Lower lobe of right lung (tissue), 2 donors: ENCODE results near the gene RFX4. TPM values are rescaled to one million over a fixed set of nuclear protein-coding genes. Genes with fewer than 3 reads are reported as not detected.

Experiments used
- ATAC-seq, 2 donors: fragments of 200-7000 bp; cut with Tn5 transposase; one replicate each; pipeline ENCODE4 v1.9.1; 2020 to 2022; ENCODE audit warnings: mild to moderate bottlenecking in 2 of 2, moderate library complexity in 2 of 2
- DNase-seq: peaks from one replicate; pipeline ENCODE4 v3.0.0-alpha.2; 2020
- H3K27ac ChIP-seq: fragments of 200-600 bp; one replicate; pipeline ENCODE4 v1.8.0; 2022
- H3K27me3 ChIP-seq: fragments of 200-600 bp; one replicate; pipeline ENCODE4 v1.8.0; 2022; ENCODE audit warnings: low read depth
- H3K36me3 ChIP-seq: fragments of 200-600 bp; one replicate; pipeline ENCODE4 v1.8.0; 2022; ENCODE audit warnings: mild to moderate bottlenecking
- H3K4me1 ChIP-seq: fragments of 200-600 bp; one replicate; pipeline ENCODE4 v1.8.0; 2022
- H3K4me3 ChIP-seq: fragments of 200-600 bp; one replicate; pipeline ENCODE4 v1.8.0; 2022; ENCODE audit warnings: mild to moderate bottlenecking
- H3K9me3 ChIP-seq: fragments of 200-600 bp; one replicate; pipeline ENCODE4 v1.8.0; 2022
- intact Hi-C: fragments of 100-400 bp; cut with DNase I; formaldehyde crosslinking; loops from one replicate; pipeline ENCODE4 v1.11.0; 2022
- total RNA-seq: library from RNA; stranded (reverse); fragmentation: NEBNext Ultra II Directional; extraction: Animal tissue kit (Norgen Biotek cat#: 25700); gene quantifications from one replicate; pipeline ENCODE4 v1.2.1, GENCODE V29; 2021
- TF ChIP-seq, protein P1 (sequence below): fragments of 200-600 bp; IDR thresholded peaks from one replicate; pipeline ENCODE4 v1.8.0; 2022; ENCODE audit warnings: antibody characterized with exemption, mild to moderate bottlenecking
- donor health status: DM: no; HTN: yes; CAD: no; lungs with severe emphysema.

Gene RFX4
- total RNA-seq, 1 donor from 2014 or later: not detected

DNA sequence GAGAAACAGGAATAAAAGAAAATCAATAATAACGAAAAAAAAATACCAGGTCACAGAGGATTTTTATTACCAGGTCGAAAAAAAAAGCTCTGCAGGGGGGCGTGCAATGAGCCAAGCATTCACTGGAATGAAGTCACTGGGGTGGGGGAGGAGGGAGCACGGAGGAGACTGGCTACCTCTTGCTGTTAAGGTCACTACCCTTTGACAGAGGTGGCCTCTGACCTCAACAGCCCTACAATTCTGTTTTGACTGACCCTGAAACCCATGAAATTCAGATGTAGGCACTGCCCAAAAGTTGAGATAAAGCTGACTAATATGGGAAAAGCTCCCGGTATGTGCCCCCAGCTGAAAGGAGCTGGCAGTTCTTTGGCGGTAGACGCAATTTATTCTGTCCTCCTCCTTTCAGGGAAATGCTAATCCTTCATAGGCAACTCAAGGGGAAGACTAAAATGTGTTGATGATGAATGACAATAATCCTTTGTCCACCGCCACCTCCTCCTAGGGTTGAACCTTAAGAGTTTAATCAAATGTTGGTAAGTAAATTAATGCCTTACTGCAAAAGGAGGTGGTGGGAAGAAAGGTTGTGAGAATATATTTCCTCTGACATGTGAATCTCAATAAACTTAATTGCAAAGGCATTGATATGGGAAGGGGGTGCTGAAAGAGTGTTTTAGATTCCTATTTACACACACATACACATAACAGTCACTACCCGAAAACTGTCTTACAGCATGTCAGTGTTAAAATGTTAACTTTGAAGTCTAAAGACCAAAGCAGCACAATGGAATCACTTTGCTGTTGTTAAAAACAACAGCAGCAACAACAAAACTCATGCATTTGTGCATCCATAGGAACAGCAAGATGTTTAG is 185.4 kb downstream of the RFX4 start:
- Histone ChIP-seq H3K4me3 (no peak overlapping the region), H3K36me3 (no peaks in the 10 kb centered on the region), H3K4me1 (peaks cover 15% of the 10 kb centered on the region), H3K9me3 (no peaks in the 10 kb centered on the region), H3K27me3 (no peaks in the 10 kb centered on the region), H3K27ac (no peak overlapping the region)
- intact Hi-C loops: no loop called here
- TF ChIP-seq, protein P1, sequence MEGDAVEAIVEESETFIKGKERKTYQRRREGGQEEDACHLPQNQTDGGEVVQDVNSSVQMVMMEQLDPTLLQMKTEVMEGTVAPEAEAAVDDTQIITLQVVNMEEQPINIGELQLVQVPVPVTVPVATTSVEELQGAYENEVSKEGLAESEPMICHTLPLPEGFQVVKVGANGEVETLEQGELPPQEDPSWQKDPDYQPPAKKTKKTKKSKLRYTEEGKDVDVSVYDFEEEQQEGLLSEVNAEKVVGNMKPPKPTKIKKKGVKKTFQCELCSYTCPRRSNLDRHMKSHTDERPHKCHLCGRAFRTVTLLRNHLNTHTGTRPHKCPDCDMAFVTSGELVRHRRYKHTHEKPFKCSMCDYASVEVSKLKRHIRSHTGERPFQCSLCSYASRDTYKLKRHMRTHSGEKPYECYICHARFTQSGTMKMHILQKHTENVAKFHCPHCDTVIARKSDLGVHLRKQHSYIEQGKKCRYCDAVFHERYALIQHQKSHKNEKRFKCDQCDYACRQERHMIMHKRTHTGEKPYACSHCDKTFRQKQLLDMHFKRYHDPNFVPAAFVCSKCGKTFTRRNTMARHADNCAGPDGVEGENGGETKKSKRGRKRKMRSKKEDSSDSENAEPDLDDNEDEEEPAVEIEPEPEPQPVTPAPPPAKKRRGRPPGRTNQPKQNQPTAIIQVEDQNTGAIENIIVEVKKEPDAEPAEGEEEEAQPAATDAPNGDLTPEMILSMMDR: no peak
- no peak for DNase-seq
- no peak for ATAC-seq

DNA sequence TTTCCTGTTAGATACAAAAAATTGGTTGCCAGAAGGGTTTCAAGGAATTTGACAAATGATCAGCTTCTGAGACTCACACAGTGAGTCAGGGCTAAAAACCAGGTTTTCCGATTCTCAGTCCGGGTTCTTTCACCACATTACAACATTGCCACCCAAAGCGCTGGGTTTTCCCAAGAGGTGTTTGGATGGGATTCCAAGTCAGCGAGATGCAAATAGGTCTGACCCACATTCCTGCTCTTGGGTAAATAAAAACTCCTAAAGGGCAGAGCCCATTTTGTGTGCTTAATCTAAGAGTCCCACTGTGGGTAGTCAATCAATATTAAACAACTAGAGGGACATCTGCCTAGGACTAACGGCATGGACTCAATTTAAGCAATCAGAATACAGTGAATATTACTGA is 186.3 kb downstream of the RFX4 start:
- H3K36me3 ChIP-seq: no peaks in the 10 kb centered on the region
- no peaks in the 10 kb centered on the region for H3K27me3 ChIP-seq
- H3K27ac ChIP-seq: no peak overlapping the region
- TF ChIP-seq, protein P1: no peak
- no peak overlapping the region for H3K4me3 ChIP-seq
- peak in 1 of 2 donors; percentile 48 for ATAC-seq
- no peaks in the 10 kb centered on the region for H3K9me3 ChIP-seq
- peaks cover 19% of the 10 kb centered on the region for H3K4me1 ChIP-seq
- intact Hi-C loops: no loop called here
- DNase-seq: no peak

DNA sequence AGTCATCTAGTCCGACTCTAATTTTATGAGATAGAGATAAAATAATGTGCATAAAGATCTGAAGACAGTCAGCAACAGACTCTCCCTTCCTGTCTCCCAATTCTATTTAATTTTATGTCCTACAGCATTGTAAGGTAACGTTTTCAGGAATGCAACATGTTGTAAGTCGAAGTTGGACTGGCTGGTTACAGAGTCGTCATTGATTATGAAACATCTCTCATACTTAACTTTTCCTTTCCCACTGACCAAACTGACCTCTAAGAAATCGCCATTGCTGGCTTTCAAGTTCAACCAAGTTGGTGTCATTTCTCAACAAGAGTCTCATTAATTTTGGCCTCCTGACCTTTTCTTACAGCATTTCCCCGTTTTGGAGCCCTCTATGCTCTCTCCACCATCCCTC is 186.7 kb downstream of the RFX4 start:
- no peak for DNase-seq
- TF ChIP-seq, protein P1: no peak
- Histone ChIP-seq H3K4me1 (peaks cover 19% of the 10 kb centered on the region), H3K27ac (no peak overlapping the region), H3K4me3 (no peak overlapping the region), H3K9me3 (no peaks in the 10 kb centered on the region), H3K27me3 (no peaks in the 10 kb centered on the region), H3K36me3 (no peaks in the 10 kb centered on the region)
- intact Hi-C loops: no loop called here
- ATAC-seq: no peak

DNA sequence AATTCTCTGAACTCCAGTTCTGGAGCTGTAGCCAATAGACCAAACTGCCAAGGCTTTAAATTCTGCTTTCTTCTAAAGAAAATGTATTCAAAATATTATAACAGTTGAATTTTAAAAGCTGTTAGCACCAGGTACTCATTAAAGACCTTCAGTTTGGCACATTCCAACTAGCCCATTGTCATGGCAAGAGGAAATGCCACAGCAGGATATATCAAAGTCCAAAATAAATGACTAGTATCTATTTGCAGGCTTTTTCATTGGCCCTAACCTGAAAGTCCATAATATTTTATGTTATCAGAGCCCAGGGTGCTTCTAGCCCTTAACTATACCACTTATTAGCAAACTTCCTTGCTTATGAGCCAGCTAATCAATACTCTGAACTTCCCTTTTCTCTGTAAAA is 188.6 kb downstream of the RFX4 start:
- H3K27me3 ChIP-seq: no peaks in the 10 kb centered on the region
- H3K9me3 ChIP-seq: no peaks in the 10 kb centered on the region
- no peak overlapping the region for H3K27ac ChIP-seq
- H3K4me1 ChIP-seq: peaks cover 25% of the 10 kb centered on the region
- intact Hi-C loops: no loop called here
- DNase-seq: no peak
- ATAC-seq: no peak
- TF ChIP-seq, protein P1: no peak
- H3K36me3 ChIP-seq: no peaks in the 10 kb centered on the region
- no peak overlapping the region for H3K4me3 ChIP-seq

DNA sequence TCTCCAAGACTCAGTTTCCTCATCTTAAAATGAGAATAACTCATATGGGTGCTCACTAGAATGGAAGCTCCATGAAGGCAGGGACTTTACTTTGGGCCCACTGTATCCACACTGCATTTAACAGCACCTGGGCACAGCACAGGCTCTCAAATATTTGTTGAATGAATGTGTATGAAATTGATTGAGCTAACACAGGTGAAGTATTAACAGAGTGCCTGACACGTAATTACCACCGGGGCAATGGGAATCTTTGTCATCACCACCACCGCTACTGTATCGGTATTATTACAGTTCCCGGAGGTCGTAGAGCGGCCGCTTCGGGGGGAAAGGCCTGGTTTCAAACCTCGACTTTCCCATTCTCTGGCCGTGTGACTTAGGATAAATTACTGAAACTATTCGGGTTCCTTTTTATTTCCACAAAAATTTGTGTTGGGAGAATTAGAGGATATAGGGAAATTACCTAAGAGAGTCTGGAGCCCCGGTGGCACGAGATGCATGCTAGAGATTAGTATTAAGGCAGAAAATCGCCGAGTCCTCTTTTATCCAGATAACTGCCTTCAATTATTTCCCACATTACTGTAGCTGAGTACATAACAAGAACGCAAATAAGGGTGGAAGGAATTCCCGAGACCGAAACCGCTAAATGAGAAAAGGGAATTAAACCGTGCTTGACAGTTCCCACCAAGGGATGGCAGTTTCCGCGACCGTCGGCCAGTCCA is 190.6 kb downstream of the RFX4 start:
- Histone ChIP-seq H3K9me3 (no peaks in the 10 kb centered on the region), H3K36me3 (no peaks in the 10 kb centered on the region), H3K27me3 (no peaks in the 10 kb centered on the region), H3K4me1 (peaks cover 15% of the 10 kb centered on the region), H3K27ac (peak overlapping the region; percentile 95), H3K4me3 (peak overlapping the region; percentile 84)
- TF ChIP-seq, protein P1: no peak
- intact Hi-C loops: no loop called here
- DNase-seq (no peak), ATAC-seq (peak in 1 of 2 donors; percentile 1)
